H1 (cell line): ENCODE results near the gene SRF. TPM values are rescaled to one million over a fixed set of nuclear protein-coding genes. Genes with fewer than 3 reads are reported as not detected.

ENCODE experiments used
- CTCF ChIA-PET: fragments of 300-600 bp; sonication (Branson Sonifier 250); formaldehyde crosslinking; loops from one replicate; lab custom pipeline; 2021; ENCODE audit not compliant: partially characterized antibody; lab: Charles Lee
- POLR2A ChIA-PET: fragments of 300-600 bp; sonication (Branson Sonifier 250); formaldehyde crosslinking; loops from one replicate; lab custom pipeline; 2021; ENCODE audit warnings: inconsistent platforms; ENCODE audit not compliant: partially characterized antibody; lab: Charles Lee
- DNase-seq, 2 experiments: peaks; one replicate each; pipeline versions ENCODE4 v3.0.0 to v3.0.0-alpha.2; 2010 to 2022; ENCODE audit warnings: low spot score in 2 of 2, low read depth in 1 of 2, mixed read lengths in 1 of 2
- FAIRE-seq: peaks from 2 replicates; lab custom pipeline; 2011; peaks lifted over from hg19 to GRCh38; lab: Jason Lieb, UNC
- H2AFZ ChIP-seq: 2 replicates; pipeline ENCODE4 v1.8.1; 2012; ENCODE audit warnings: low read length, inconsistent platforms
- H2AK5ac ChIP-seq: 2 replicates; pipeline ENCODE4 v1.6.1; 2013; ENCODE audit warnings: low read depth, low read length
- H2BK120ac ChIP-seq: replicated peaks from 2 replicates; pipeline ENCODE3; 2013; ENCODE audit warnings: low read depth, low read length, inconsistent platforms
- H2BK12ac ChIP-seq: 2 replicates; pipeline ENCODE4 v1.6.1; 2013; ENCODE audit warnings: low read depth, low read length
- H2BK15ac ChIP-seq: 2 replicates; pipeline ENCODE4 v1.6.1; 2013; ENCODE audit warnings: low read length
- H2BK20ac ChIP-seq: 2 replicates; pipeline ENCODE4 v1.6.1; 2013; ENCODE audit warnings: low read length
- H2BK5ac ChIP-seq: 2 replicates; pipeline ENCODE4 v1.6.1; 2013; ENCODE audit warnings: low read depth, low read length
- H3K14ac ChIP-seq: 2 replicates; pipeline ENCODE4 v1.6.1; 2013; ENCODE audit warnings: inconsistent platforms; ENCODE audit not compliant: insufficient read length
- H3K18ac ChIP-seq: 2 replicates; pipeline ENCODE4 v1.6.1; 2013; ENCODE audit warnings: low read length; ENCODE audit errors: extremely low read depth
- H3K23ac ChIP-seq: 2 replicates; pipeline ENCODE4 v1.6.1; 2013; ENCODE audit warnings: inconsistent platforms; ENCODE audit not compliant: insufficient read length
- H3K23me2 ChIP-seq: 2 replicates; pipeline ENCODE4 v1.6.1; 2013; ENCODE audit warnings: low read depth, low read length
- H3K27ac ChIP-seq: 2 replicates; pipeline ENCODE4 v1.6.1; 2011; ENCODE audit warnings: low read depth, low read length, inconsistent platforms
- H3K27me3 ChIP-seq, 4 experiments: replicated peaks in 1 of 4; 1 replicate in 1 of 4; 2 replicates in 3 of 4; pipeline versions ENCODE4 v1.6.1 to v1.8.1; 2011 to 2013; ENCODE audit warnings: low read length in 3 of 4, mild to moderate bottlenecking in 3 of 4, inconsistent platforms in 2 of 4, mixed read lengths in 2 of 4, moderate library complexity in 1 of 4; ENCODE audit not compliant: control insufficient read depth in 3 of 4, insufficient read depth in 3 of 4; ENCODE audit errors: extremely low read depth in 1 of 4
- H3K36me3 ChIP-seq, 4 experiments: 2 replicates each; pipeline versions ENCODE4 v1.6.1 to v1.8.1; 2011 to 2013; ENCODE audit warnings: mild to moderate bottlenecking in 4 of 4, low read length in 3 of 4, moderate library complexity in 2 of 4, control low read depth in 1 of 4, inconsistent platforms in 1 of 4; ENCODE audit not compliant: insufficient read depth in 4 of 4, control insufficient read depth in 2 of 4
- H3K4ac ChIP-seq: replicated peaks from 2 replicates; pipeline ENCODE3; 2013; ENCODE audit warnings: low read length, low read depth, mixed read lengths, inconsistent platforms; ENCODE audit not compliant: insufficient read length
- H3K4me1 ChIP-seq, 4 experiments: replicated peaks in 1 of 4; 1 replicate in 1 of 4; 2 replicates in 3 of 4; pipeline versions ENCODE4 v1.6.1 to v1.8.1; 2011 to 2013; ENCODE audit warnings: low read length in 3 of 4, inconsistent platforms in 2 of 4, mixed read lengths in 1 of 4; ENCODE audit not compliant: insufficient read depth in 4 of 4, control insufficient read depth in 3 of 4
- H3K4me2 ChIP-seq, 2 experiments: 2 replicates each; pipeline versions ENCODE4 v1.6.1 to v1.8.1; 2011 to 2013; ENCODE audit warnings: low read depth in 2 of 2, low read length in 2 of 2, control low read depth in 1 of 2, inconsistent platforms in 1 of 2, mild to moderate bottlenecking in 1 of 2; ENCODE audit not compliant: insufficient read depth in 1 of 2
- H3K4me3 ChIP-seq, 4 experiments: fragments of 200-600, 300-600 bp in 1 of 4; sonication (generic), shearing (Covaris generic), sonication (Bioruptor Twin) in 1 of 4; 2 replicates each; pipeline versions ENCODE4 v1.5.1 to v1.8.1; 2011 to 2016; ENCODE audit warnings: low read length in 4 of 4, low read depth in 3 of 4, control low read depth in 2 of 4, inconsistent platforms in 2 of 4, mild to moderate bottlenecking in 2 of 4, mixed read lengths in 1 of 4, moderate library complexity in 1 of 4; ENCODE audit not compliant: insufficient read depth in 2 of 4; ENCODE audit errors: extremely low read depth in 1 of 4
- H3K56ac ChIP-seq: replicated peaks from 2 replicates; pipeline ENCODE3; 2013; ENCODE audit warnings: low read depth, mild to moderate bottlenecking, mixed read lengths, low read length, inconsistent platforms; ENCODE audit not compliant: insufficient read length
- H3K79me1 ChIP-seq: 2 replicates; pipeline ENCODE4 v1.6.1; 2013; ENCODE audit warnings: low read depth, low read length, control low read depth
- H3K79me2 ChIP-seq, 2 experiments: 2 replicates each; pipeline versions ENCODE4 v1.6.1 to v1.8.1; 2012 to 2013; ENCODE audit warnings: low read length in 2 of 2, mild to moderate bottlenecking in 2 of 2, inconsistent platforms in 1 of 2; ENCODE audit not compliant: insufficient read depth in 2 of 2, control insufficient read depth in 1 of 2
- H3K9ac ChIP-seq, 4 experiments: replicated peaks in 1 of 4; 1 replicate in 1 of 4; 2 replicates in 3 of 4; pipeline versions ENCODE4 v1.6.1 to v1.8.1; 2011 to 2013; ENCODE audit warnings: low read depth in 3 of 4, low read length in 3 of 4, control low read depth in 2 of 4, mild to moderate bottlenecking in 2 of 4, moderate library complexity in 2 of 4, inconsistent platforms in 1 of 4; ENCODE audit errors: extremely low read depth in 1 of 4
- H3K9me3 ChIP-seq, 2 experiments: 2 replicates each; pipeline versions ENCODE4 v1.6.1 to v1.8.1; 2012 to 2013; ENCODE audit warnings: mild to moderate bottlenecking in 2 of 2, moderate library complexity in 2 of 2, control low read depth in 1 of 2, inconsistent platforms in 1 of 2, low read depth in 1 of 2, low read length in 1 of 2, mixed read lengths in 1 of 2; ENCODE audit not compliant: insufficient read depth in 2 of 2
- H4K20me1 ChIP-seq, 2 experiments: replicated peaks in 1 of 2; 2 replicates each; pipeline versions ENCODE3 to v1.8.1; 2011 to 2013; ENCODE audit warnings: inconsistent platforms in 2 of 2, low read length in 2 of 2, mild to moderate bottlenecking in 1 of 2; ENCODE audit not compliant: insufficient read depth in 2 of 2, control insufficient read depth in 1 of 2
- H4K5ac ChIP-seq: 2 replicates; pipeline ENCODE4 v1.6.1; 2013; ENCODE audit warnings: low read length, low read depth, mixed read lengths, inconsistent platforms; ENCODE audit not compliant: insufficient read length
- H4K8ac ChIP-seq: 2 replicates; pipeline ENCODE4 v1.8.0; 2013; ENCODE audit warnings: mild to moderate bottlenecking, moderate library complexity, low read length, inconsistent platforms; ENCODE audit not compliant: insufficient read depth; ENCODE audit errors: extremely low read depth
- H4K91ac ChIP-seq: replicated peaks from 2 replicates; pipeline ENCODE3; 2013; ENCODE audit warnings: low read length, mixed read lengths, inconsistent platforms; ENCODE audit not compliant: insufficient read length
- GTF2F1 ChIP-seq: IDR thresholded peaks from 2 replicates; pipeline ENCODE4 v1.6.1; 2012; ENCODE audit warnings: low read depth, low read length, improper control_type of control experiment, borderline replicate concordance
- HDAC6 ChIP-seq: IDR thresholded peaks from one replicate; pipeline ENCODE4 v1.7.1; 2012; ENCODE audit warnings: low read depth, mild to moderate bottlenecking, inconsistent platforms, low read length, moderate library complexity
- KDM1A ChIP-seq: fragments of 200-600, 300-600 bp; sonication (generic); IDR thresholded peaks from 2 replicates; pipeline ENCODE4 v1.7.1; 2016; ENCODE audit warnings: mild to moderate bottlenecking, low read length, borderline replicate concordance
- MAX ChIP-seq: IDR thresholded peaks from 2 replicates; pipeline ENCODE4 v1.6.1; 2012; ENCODE audit warnings: inconsistent platforms
- NANOG ChIP-seq: IDR thresholded peaks from 2 replicates; pipeline ENCODE4 v1.6.1; 2011; ENCODE audit warnings: low read length, low read depth, mild to moderate bottlenecking, inconsistent platforms; ENCODE audit not compliant: insufficient read depth, poor library complexity, severe bottlenecking
- POLR2A ChIP-seq, 2 experiments: IDR thresholded peaks; 1 replicate in 1 of 2; 2 replicates in 1 of 2; pipeline ENCODE4 v1.6.1; 2011; ENCODE audit warnings: low read depth in 2 of 2, low read length in 2 of 2, mild to moderate bottlenecking in 2 of 2; ENCODE audit errors: control extremely low read depth in 1 of 2
- RBBP5 ChIP-seq: IDR thresholded peaks from 2 replicates; pipeline ENCODE4 v1.7.1; 2012; ENCODE audit warnings: low read depth, mild to moderate bottlenecking, inconsistent platforms, low read length, moderate library complexity, borderline replicate concordance
- RXRA ChIP-seq: IDR thresholded peaks from 2 replicates; pipeline ENCODE4 v1.6.1; 2011; ENCODE audit warnings: low read depth, mild to moderate bottlenecking, low read length, moderate library complexity; ENCODE audit not compliant: insufficient read depth
- SAP30 ChIP-seq: fragments of 300-600 bp; sonication (generic); IDR thresholded peaks from 2 replicates; pipeline ENCODE4 v1.7.1; 2012; ENCODE audit warnings: low read length, moderate library complexity, mild to moderate bottlenecking, inconsistent platforms; ENCODE audit not compliant: insufficient read depth, insufficient replicate concordance
- SIRT6 ChIP-seq: IDR thresholded peaks from one replicate; pipeline ENCODE4 v1.7.1; 2012; ENCODE audit warnings: low read length, inconsistent platforms
- SP4 ChIP-seq: IDR thresholded peaks from 2 replicates; pipeline ENCODE4 v1.6.1; 2012; ENCODE audit warnings: low read length, inconsistent platforms
- TAF1 ChIP-seq: IDR thresholded peaks from 2 replicates; pipeline ENCODE4 v1.6.1; 2011; ENCODE audit warnings: mild to moderate bottlenecking, low read depth, low read length
- TBP ChIP-seq: IDR thresholded peaks from 2 replicates; pipeline ENCODE4 v1.6.1; 2011; ENCODE audit warnings: low read depth, low read length, improper control_type of control experiment
- YY1 ChIP-seq: IDR thresholded peaks from 2 replicates; pipeline ENCODE4 v1.6.1; 2011; ENCODE audit warnings: low read depth, mild to moderate bottlenecking, low read length
- ZNF274 ChIP-seq: IDR thresholded peaks from 2 replicates; pipeline ENCODE4 v1.7.0; 2012; ENCODE audit warnings: low read length, borderline replicate concordance; ENCODE audit errors: extremely low read depth
- WGBS, 2 experiments: shearing (Covaris generic) in 1 of 2; methylation state at CpG; one replicate each; pipeline versions ENCODE4 v1.1.6 to v1.1.7; 2013 to 2015; ENCODE audit warnings: low lambda C conversion rate in 2 of 2, mixed read lengths in 2 of 2, inconsistent platforms in 1 of 2, low coverage in 1 of 2, missing lambda C conversion rate in 1 of 2; ENCODE audit not compliant: insufficient replicate concordance in 2 of 2, insufficient coverage in 1 of 2, insufficient read length in 1 of 2; ENCODE audit errors: extremely low coverage in 1 of 2, missing lambda C conversion rate in 1 of 2; 5-methylcytosine and 5-hydroxymethylcytosine counted together
- polyA plus RNA-seq, 7 experiments: library from polyadenylated mRNA; depleted of rRNA in 3 of 7; stranded (reverse) in 5 of 7; unstranded in 2 of 7; fragments of >200 nt in 5 of 7; fragments of 200-250 nt in 2 of 7; gene quantifications; 1 replicate in 5 of 7; 2 replicates in 1 of 7; 4 replicates in 1 of 7; pipeline versions ENCODE4 v1.2.1 to v1.2.3, GENCODE V29; 2011 to 2013; ENCODE audit warnings: missing spikeins in 2 of 7, mixed read lengths in 2 of 7
- total RNA-seq: library from RNA; stranded (reverse); fragmentation: NEBNext Ultra II Directional; extraction: Animal tissue kit (Norgen Biotek cat#: 25700); gene quantifications from 2 replicates; pipeline ENCODE4 v1.2.1, GENCODE V29; 2021

The SRF gene
- total and polyA plus RNA-seq, 2 of the 8 experiments (the other 6 are each of a cell fraction or from before 2014, with no cell fraction given), result 49.0 to 69.5 TPM

GRCh38 chr6:43192911-43193310 lies 21.8 kb downstream of the SRF start:
- no peak overlapping the region for H3K14ac ChIP-seq
- H3K4ac ChIP-seq, result no peak overlapping the region
- no peak overlapping the region for H2BK20ac ChIP-seq
- H3K4me3 ChIP-seq, result no peak overlapping the region
- H3K27ac ChIP-seq, result no peak overlapping the region
- DNase-seq (no peak), FAIRE-seq (no peak)
- H3K56ac ChIP-seq, result no peak overlapping the region
- H3K27me3 ChIP-seq, result no peaks in the 10 kb centered on the region; a peak in 1 of 7 replicates
- H3K79me1 ChIP-seq, result no peaks in the 10 kb centered on the region
- no peak overlapping the region for H3K4me2 ChIP-seq
- no peaks in the 10 kb centered on the region for H3K79me2 ChIP-seq
- CTCF ChIA-PET, result no interaction called here
- H2AK5ac ChIP-seq, result no peak overlapping the region
- no peak overlapping the region for H2BK120ac ChIP-seq
- no peak overlapping the region for H2BK15ac ChIP-seq
- H3K4me1 ChIP-seq, result no peaks in the 10 kb centered on the region
- no peak overlapping the region for H2AFZ ChIP-seq
- H2BK12ac ChIP-seq, result no peak overlapping the region
- H3K23ac ChIP-seq, result no peak overlapping the region
- 89% methylated on average over 9 of the region's 9 CpGs; no CpG with 5 or more reads in 1 of the 2 experiments for WGBS, 2 experiments
- POLR2A ChIA-PET, result interaction anchor here (3.5 kb wide), 1 partner anchor 12 kb away, joined by 19 read pairs; the partner anchor contains the start of gene CUL9
- no peak overlapping the region for H4K91ac ChIP-seq
- no peak overlapping the region for H4K5ac ChIP-seq
- H4K8ac ChIP-seq, result no peak overlapping the region; the same call in 1 of the 2 replicates
- H3K18ac ChIP-seq, result no peak overlapping the region
- H3K9me3 ChIP-seq, result no peaks in the 10 kb centered on the region
- H2BK5ac ChIP-seq, result no peak overlapping the region; the same call in 1 of the 2 replicates
- no peaks in the 10 kb centered on the region for H4K20me1 ChIP-seq
- H3K9ac ChIP-seq, result no peak overlapping the region
- H3K36me3 ChIP-seq, result peaks cover 0 to 1% (median 0%) of the 10 kb centered on the region in 4 experiments; a peak in 1 of 8 replicates
- peaks cover 2% of the 10 kb centered on the region; the same call in 1 of the 2 replicates for H3K23me2 ChIP-seq
- no peak for TF ChIP-seq POLR2A (IDR thresholded peaks at IDR 0.05; ENCODE audit: control extremely low read depth in 1 of 2, low read depth in 2 of 2, low read length in 2 of 2)
- no peak for TF ChIP-seq TBP
- TF ChIP-seq RBBP5, result no peak
- no peak for TF ChIP-seq GTF2F1
- TF ChIP-seq KDM1A, result no peak
- TF ChIP-seq MAX, result no peak
- TF ChIP-seq RXRA, result no peak
- no peak for TF ChIP-seq HDAC6
- TF ChIP-seq SAP30, result no peak
- TF ChIP-seq SP4, result no peak
- TF ChIP-seq SIRT6, result no peak
- no peak for TF ChIP-seq ZNF274
- TF ChIP-seq NANOG, result no peak
- TF ChIP-seq YY1, result no peak
- no peak for TF ChIP-seq TAF1
